Smooth muscle cell (in vitro differentiated cells): ENCODE measurements around the gene CDH18. TPM values are rescaled to one million over a fixed set of nuclear protein-coding genes. Genes with fewer than 3 reads are reported as not detected.

Experiments used
- DNase-seq: peaks from one replicate; lab custom pipeline; 2025; ENCODE audit not compliant: unreplicated experiment; lab: John Stamatoyannopoulos, UW
- H2AFZ ChIP-seq: fragments of 200-600 bp; sonication (generic); 2 replicates; pipeline ENCODE4 v1.6.0; 2016; ENCODE audit warnings: antibody characterized with exemption, low read depth, mild to moderate bottlenecking
- H3F3A ChIP-seq: fragments of 200-600 bp; sonication (generic); 2 replicates; pipeline ENCODE4 v1.6.0; 2017; ENCODE audit warnings: antibody characterized with exemption, low read depth
- H3K27ac ChIP-seq: fragments of 200-600 bp; sonication (generic); 2 replicates; pipeline ENCODE4 v1.5.1; 2016; ENCODE audit warnings: low read depth, mild to moderate bottlenecking
- H3K27me3 ChIP-seq: fragments of 200-600 bp; sonication (generic); 2 replicates; pipeline ENCODE4 v1.6.1; 2016; ENCODE audit warnings: low read depth, mild to moderate bottlenecking
- H3K36me3 ChIP-seq: fragments of 200-600 bp; sonication (generic); 2 replicates; pipeline ENCODE4 v1.5.1; 2016; ENCODE audit warnings: low read depth
- H3K4me1 ChIP-seq: fragments of 200-600 bp; sonication (generic); 2 replicates; pipeline ENCODE4 v1.5.1; 2016; ENCODE audit warnings: low read depth
- H3K4me2 ChIP-seq: fragments of 200-600 bp; sonication (generic); 2 replicates; pipeline ENCODE4 v1.6.0; 2016; ENCODE audit warnings: mild to moderate bottlenecking
- H3K4me3 ChIP-seq: fragments of 200-600 bp; sonication (generic); 2 replicates; pipeline ENCODE4 v1.5.1; 2016; ENCODE audit warnings: mild to moderate bottlenecking
- H3K79me2 ChIP-seq: fragments of 200-600 bp; sonication (generic); 2 replicates; pipeline ENCODE4 v1.6.0; 2016; ENCODE audit warnings: low read depth, mild to moderate bottlenecking
- H3K9ac ChIP-seq: fragments of 200-600 bp; sonication (generic); 2 replicates; pipeline ENCODE4 v1.6.0; 2016; ENCODE audit warnings: low read depth
- H3K9me3 ChIP-seq: fragments of 200-600 bp; sonication (generic); replicated peaks from 2 replicates; pipeline ENCODE4 v1.5.1; 2016; ENCODE audit warnings: low read depth
- H4K20me1 ChIP-seq: fragments of 200-600 bp; sonication (generic); 2 replicates; pipeline ENCODE4 v1.6.0; 2016; ENCODE audit warnings: low read depth
- CTCF ChIP-seq: fragments of 200-600 bp; sonication (generic); IDR thresholded peaks from 2 replicates; pipeline ENCODE4 v1.5.1; 2017; ENCODE audit warnings: borderline replicate concordance, mild to moderate bottlenecking, antibody characterized with exemption; ENCODE audit not compliant: insufficient read depth, poor library complexity, severe bottlenecking
- WGBS: methylation state at CpG from one replicate; pipeline ENCODE4 v1.1.7; 2016; ENCODE audit warnings: low lambda C conversion rate; 5-methylcytosine and 5-hydroxymethylcytosine counted together
- polyA plus RNA-seq: library from polyadenylated mRNA; unstranded; fragments of >200 nt; fragmentation: Nextera tagmentation; extraction: Ambion mirVana; gene quantifications from 2 replicates; pipeline ENCODE4 v1.2.1, GENCODE V29; 2016
- total RNA-seq: library from RNA; depleted of rRNA; stranded (reverse); fragments of >200 nt; gene quantifications from 2 replicates; pipeline ENCODE4 v1.2.3, GENCODE V29; 2014

CDH18 gene
- total and polyA plus RNA-seq, 2 experiments from 2014 or later, result 0.13 TPM; not detected in 1

GRCh38 chr5:20000416-20000815, 12.4 kb upstream of the CDH18 start:
- no peak for TF ChIP-seq CTCF
- no peaks in the 10 kb centered on the region for H4K20me1 ChIP-seq
- H3K4me3 ChIP-seq, result no peak overlapping the region
- H3K9ac ChIP-seq, result no peak overlapping the region
- no peak overlapping the region for H3K27ac ChIP-seq
- no peaks in the 10 kb centered on the region for H3F3A ChIP-seq
- no peaks in the 10 kb centered on the region for H3K36me3 ChIP-seq
- DNase-seq, result no peak
- no peaks in the 10 kb centered on the region for H3K27me3 ChIP-seq
- no peak overlapping the region for H3K4me2 ChIP-seq
- H3K9me3 ChIP-seq, result no peaks in the 10 kb centered on the region
- no peak overlapping the region for H2AFZ ChIP-seq
- H3K79me2 ChIP-seq, result no peaks in the 10 kb centered on the region
- no peaks in the 10 kb centered on the region for H3K4me1 ChIP-seq

- no peak for TF ChIP-seq CTCF
- H3K36me3 ChIP-seq, result no peaks in the 10 kb centered on the region
These were observed 457 bp upstream of the CDH18 start for GRCh38 chr5:19988457-19988856.

GRCh38 chr5:19986806-19987205, 1.2 kb downstream of the CDH18 start:
- no peaks in the 10 kb centered on the region for H3K4me1 ChIP-seq
- no peaks in the 10 kb centered on the region for H3F3A ChIP-seq
- WGBS, result 89% methylated on average over 2 of the region's 2 CpGs
- no peaks in the 10 kb centered on the region for H4K20me1 ChIP-seq
- H3K27me3 ChIP-seq, result peaks cover 52% of the 10 kb centered on the region
- H3K4me3 ChIP-seq, result no peak overlapping the region
- H3K36me3 ChIP-seq, result no peaks in the 10 kb centered on the region
- H3K79me2 ChIP-seq, result no peaks in the 10 kb centered on the region
- no peak overlapping the region for H3K4me2 ChIP-seq
- no peak overlapping the region for H3K27ac ChIP-seq
- H3K9ac ChIP-seq, result no peak overlapping the region
- TF ChIP-seq CTCF, result no peak
- no peaks in the 10 kb centered on the region for H3K9me3 ChIP-seq
- DNase-seq, result no peak
- no peak overlapping the region for H2AFZ ChIP-seq

More at GRCh38 chr5:19988457-19988856, 457 bp upstream of the CDH18 start:
- peak overlapping the region; percentile 56 for H3K4me3 ChIP-seq
- no peaks in the 10 kb centered on the region for H3K4me1 ChIP-seq
- H3K79me2 ChIP-seq, result no peaks in the 10 kb centered on the region
- whole genome bisulfite sequencing, result 49% methylated on average over 12 of the region's 12 CpGs
- H3K27ac ChIP-seq, result no peak overlapping the region
- peaks cover 55% of the 10 kb centered on the region for H3K27me3 ChIP-seq
- no peak for DNase-seq
- H3K9me3 ChIP-seq, result no peaks in the 10 kb centered on the region
- H4K20me1 ChIP-seq, result no peaks in the 10 kb centered on the region
- peak overlapping the region; percentile 98 for H2AFZ ChIP-seq
- H3K9ac ChIP-seq, result no peak overlapping the region
- H3K4me2 ChIP-seq, result peak overlapping the region; percentile 98
- no peaks in the 10 kb centered on the region for H3F3A ChIP-seq

GRCh38 chr5:19986031-19986619, 1.9 kb downstream of the CDH18 start:
- no peak overlapping the region for H3K27ac ChIP-seq
- 70% methylated on average over 1 of the region's 1 CpG for WGBS
- no peak overlapping the region for H3K4me2 ChIP-seq
- no peaks in the 10 kb centered on the region for H3K79me2 ChIP-seq
- no peaks in the 10 kb centered on the region for H3K4me1 ChIP-seq
- H4K20me1 ChIP-seq, result no peaks in the 10 kb centered on the region
- H3F3A ChIP-seq, result no peaks in the 10 kb centered on the region
- no peak for TF ChIP-seq CTCF
- no peaks in the 10 kb centered on the region for H3K36me3 ChIP-seq
- H2AFZ ChIP-seq, result no peak overlapping the region
- no peak for DNase-seq
- no peak overlapping the region for H3K4me3 ChIP-seq
- H3K9me3 ChIP-seq, result no peaks in the 10 kb centered on the region
- H3K9ac ChIP-seq, result no peak overlapping the region
- H3K27me3 ChIP-seq, result peaks cover 51% of the 10 kb centered on the region
